ENCODE data around the gene EIF4E3. TPM values are rescaled to one million over a fixed set of nuclear protein-coding genes. Genes with fewer than 3 reads are reported as not detected.

The EIF4E3 gene
- total RNA-seq, 2 donors from 2014 or later = 8.2 to 9.6 TPM

GRCh38 chr3:71688121-71688520, 37.1 kb downstream of the EIF4E3 start:
- no peak for DNase-seq

GRCh38 chr3:71685686-71686085, 39.5 kb downstream of the EIF4E3 start:
- Histone ChIP-seq H3K27me3 (no peaks in the 10 kb centered on the region), H3K36me3 (replicated peaks in 1 of 2; ENCODE audit: insufficient read depth in 1 of 2, low read depth in 2 of 2) (no peaks in the 10 kb centered on the region), H3K4me1 (peaks cover 12% of the 10 kb centered on the region), H3K4me3 (no peak overlapping the region), H3K9me3 (no peaks in the 10 kb centered on the region), H3K27ac (no peak overlapping the region)
- no peak for ATAC-seq
- DNase-seq = no peak
- TF ChIP-seq POLR2A (IDR thresholded peaks at IDR 0.05) = no peak
- no peak for TF ChIP-seq CTCF (IDR thresholded peaks at IDR 0.05)
- WGBS, 2 donors = 71 to 73% methylated on average over 7 of the region's 7 CpGs
- intact Hi-C loops (cut with DNase I) = no loop called here

More at GRCh38 chr3:71688121-71688520, 37.1 kb downstream of the EIF4E3 start:
- Histone ChIP-seq H3K27me3 (no peaks in the 10 kb centered on the region), H3K27ac (no peak overlapping the region), H3K4me3 (no peak overlapping the region), H3K9me3 (no peaks in the 10 kb centered on the region), H3K36me3 (replicated peaks in 1 of 2; ENCODE audit: insufficient read depth in 1 of 2, low read depth in 2 of 2) (no peaks in the 10 kb centered on the region), H3K4me1 (peaks cover 25% of the 10 kb centered on the region)
- WGBS, 2 donors = 90 to 96% methylated on average over 1 of the region's 1 CpG
- TF ChIP-seq CTCF (IDR thresholded peaks at IDR 0.05) = no peak
- TF ChIP-seq POLR2A (IDR thresholded peaks at IDR 0.05) = no peak
- intact Hi-C loops (cut with DNase I) = no loop called here
- no peak for ATAC-seq

- Histone ChIP-seq H3K27me3 (no peaks in the 10 kb centered on the region), H3K9me3 (no peaks in the 10 kb centered on the region), H3K27ac (no peak overlapping the region), H3K36me3 (replicated peaks in 1 of 2; ENCODE audit: insufficient read depth in 1 of 2, low read depth in 2 of 2) (no peaks in the 10 kb centered on the region), H3K4me3 (no peak overlapping the region), H3K4me1 (peaks cover 6% of the 10 kb centered on the region)
- DNase-seq (peak in 2 of 4 donors; percentile 19 to 53), ATAC-seq (peak; percentile 38)
- TF ChIP-seq POLR2A (IDR thresholded peaks at IDR 0.05) (no peak), CTCF (IDR thresholded peaks at IDR 0.05) (no peak)
- WGBS, 2 donors = 67 to 71% methylated on average over 6 of the region's 6 CpGs
- intact Hi-C loops (cut with DNase I) = no loop called here
Measured at GRCh38 chr3:71684757-71685386, 40.3 kb downstream of the EIF4E3 start.

- no peak for DNase-seq
- Histone ChIP-seq H3K27me3 (no peaks in the 10 kb centered on the region), H3K9me3 (no peaks in the 10 kb centered on the region), H3K4me3 (no peak overlapping the region), H3K36me3 (replicated peaks in 1 of 2; ENCODE audit: insufficient read depth in 1 of 2, low read depth in 2 of 2) (no peaks in the 10 kb centered on the region), H3K4me1 (peaks cover 6% of the 10 kb centered on the region), H3K27ac (no peak overlapping the region)
- 81 to 83% methylated on average over 7 of the region's 7 CpGs for WGBS, 2 donors
- intact Hi-C loops (cut with DNase I) = no loop called here
- TF ChIP-seq POLR2A (IDR thresholded peaks at IDR 0.05) (no peak), CTCF (IDR thresholded peaks at IDR 0.05) (no peak)
- no peak for ATAC-seq
Measured at GRCh38 chr3:71684046-71684756, 41.0 kb downstream of the EIF4E3 start.

All from body of pancreas (tissue), 4 donors.